K562 (cell line): Measurements from ENCODE around the gene ADAM33.

Source experiments
- ARID4B ChIP-seq: sonication (generic); formaldehyde crosslinking; IDR thresholded peaks from 2 replicates; pipeline ENCODE4 v1.8.0; 2022; ENCODE audit warnings: mild to moderate bottlenecking, missing genetic modification reagents
- CTCF ChIP-seq, 3 experiments: IDR thresholded peaks in 2 of 3; conservative IDR thresholded peaks in 1 of 3; 2 replicates each; pipeline ENCODE4 v1.5.1; 2011 to 2012; ENCODE audit warnings: low read length in 3 of 3, mild to moderate bottlenecking in 3 of 3, control low read depth in 2 of 3, improper control_type of control experiment in 1 of 3, inconsistent platforms in 1 of 3, low read depth in 1 of 3, mixed read lengths in 1 of 3, moderate library complexity in 1 of 3; ENCODE audit not compliant: insufficient read depth in 2 of 3
- FOSL1 ChIP-seq: fragments of 200-800 bp; sonication (Bioruptor generic); conservative IDR thresholded peaks from 2 replicates; pipeline ENCODE4 v1.6.1; 2016; ENCODE audit warnings: missing genetic modification characterization, missing compliant biosample characterization
- TCF15 ChIP-seq: fragments of 250-450 bp; sonication (Bioruptor Pico); IDR thresholded peaks from 2 replicates; pipeline ENCODE4 v1.8.0; 2022; ENCODE audit warnings: moderate library complexity, mild to moderate bottlenecking, inconsistent platforms

- TF ChIP-seq ARID4B: no peak
- TF ChIP-seq CTCF (IDR thresholded peaks at IDR 0.05 in 2 of 3, conservative IDR thresholded peaks at IDR 0.05 in 1 of 3; ENCODE audit: insufficient read depth in 2 of 3, low read depth in 1 of 3, low read length in 3 of 3): no peak
- TF ChIP-seq FOSL1 (tag): no peak
- no peak for TF ChIP-seq TCF15
Observed at GRCh38 chr20:3702611-3703391, 21.0 kb upstream of the ADAM33 start.
